NT2/D1 (cell line): Measurements from ENCODE around the gene DAB2IP.

Experiments used
- SUZ12 ChIP-seq: IDR thresholded peaks from 2 replicates; pipeline ENCODE4 v1.6.1; 2011; ENCODE audit not compliant: insufficient read length, insufficient read depth; ENCODE audit errors: extremely low read depth
- ZNF274 ChIP-seq: IDR thresholded peaks from 2 replicates; pipeline ENCODE4 v1.6.1; 2011; ENCODE audit warnings: mild to moderate bottlenecking, low read depth, low read length

GRCh38 chr9:121766081-121766683, 114.7 kb downstream of the DAB2IP start:
- TF ChIP-seq SUZ12 (no peak), ZNF274 (no peak)
